H9 (cell line): Measurements from ENCODE around the gene SRCAP. TPM values are rescaled to one million over a fixed set of nuclear protein-coding genes. Genes with fewer than 3 reads are reported as not detected.

Experiments used
- DNase-seq: peaks from one replicate; pipeline ENCODE4 v3.0.0-alpha.2; 2017
- H2AFZ ChIP-seq: one replicate; pipeline ENCODE4 v1.6.1; 2013; ENCODE audit warnings: mild to moderate bottlenecking, low read length, control low read depth, moderate library complexity
- H2AK5ac ChIP-seq: 2 replicates; pipeline ENCODE4 v1.6.1; 2013; ENCODE audit warnings: low read length, control low read depth, mixed read lengths; ENCODE audit not compliant: insufficient read length
- H2BK120ac ChIP-seq: one replicate; pipeline ENCODE4 v1.6.1; 2013; ENCODE audit warnings: low read depth, mild to moderate bottlenecking, low read length, control low read depth, inconsistent platforms; ENCODE audit not compliant: poor library complexity, severe bottlenecking
- H2BK12ac ChIP-seq: 2 replicates; pipeline ENCODE4 v1.6.1; 2013; ENCODE audit warnings: low read length, control low read depth, mixed read lengths, low read depth; ENCODE audit not compliant: insufficient read length
- H2BK15ac ChIP-seq: 2 replicates; pipeline ENCODE4 v1.6.1; 2013; ENCODE audit warnings: low read depth, low read length, control low read depth
- H2BK20ac ChIP-seq: one replicate; pipeline ENCODE4 v1.6.1; 2013; ENCODE audit warnings: low read depth, mild to moderate bottlenecking, low read length, control low read depth, inconsistent platforms; ENCODE audit not compliant: poor library complexity, severe bottlenecking
- H2BK5ac ChIP-seq: 2 replicates; pipeline ENCODE4 v1.6.1; 2013; ENCODE audit warnings: low read length, control low read depth, mixed read lengths; ENCODE audit not compliant: insufficient read length
- H3K14ac ChIP-seq: 2 replicates; pipeline ENCODE4 v1.6.1; 2013; ENCODE audit warnings: low read length, control low read depth; ENCODE audit not compliant: insufficient read depth
- H3K18ac ChIP-seq: 2 replicates; pipeline ENCODE4 v1.6.1; 2013; ENCODE audit warnings: low read depth, mild to moderate bottlenecking, mixed read lengths, low read length, control low read depth; ENCODE audit not compliant: insufficient read length
- H3K23ac ChIP-seq: 2 replicates; pipeline ENCODE4 v1.6.1; 2013; ENCODE audit warnings: low read length, control low read depth, mixed read lengths, low read depth; ENCODE audit not compliant: insufficient read length
- H3K23me2 ChIP-seq: 2 replicates; pipeline ENCODE4 v1.6.1; 2013; ENCODE audit warnings: low read depth, mild to moderate bottlenecking, mixed read lengths, low read length, control low read depth; ENCODE audit not compliant: insufficient read length, poor library complexity, severe bottlenecking
- H3K27ac ChIP-seq: 2 replicates; pipeline ENCODE4 v1.5.1; 2013; ENCODE audit warnings: low read length, control low read depth, mixed read lengths, low read depth; ENCODE audit not compliant: insufficient read length
- H3K27me3 ChIP-seq: 2 replicates; pipeline ENCODE4 v1.6.1; 2013; ENCODE audit warnings: low read length, control low read depth, inconsistent platforms; ENCODE audit not compliant: insufficient read depth
- H3K4ac ChIP-seq: 2 replicates; pipeline ENCODE4 v1.6.1; 2013; ENCODE audit warnings: low read depth, mild to moderate bottlenecking, control low read depth, inconsistent platforms, low read length, moderate library complexity
- H3K4me1 ChIP-seq: 2 replicates; pipeline ENCODE4 v1.6.1; 2013; ENCODE audit warnings: low read length, control low read depth, inconsistent platforms; ENCODE audit not compliant: insufficient read depth
- H3K4me2 ChIP-seq: 2 replicates; pipeline ENCODE4 v1.6.1; 2013; ENCODE audit warnings: low read length, control low read depth, mixed read lengths; ENCODE audit not compliant: insufficient read length, insufficient read depth
- H3K56ac ChIP-seq: 2 replicates; pipeline ENCODE4 v1.6.1; 2013; ENCODE audit warnings: low read depth, mild to moderate bottlenecking, mixed read lengths, low read length, control low read depth; ENCODE audit not compliant: insufficient read length
- H3K79me1 ChIP-seq: 2 replicates; pipeline ENCODE4 v1.6.1; 2013; ENCODE audit warnings: low read depth, mild to moderate bottlenecking, moderate library complexity, low read length, control low read depth, inconsistent platforms; ENCODE audit not compliant: insufficient read depth, poor library complexity, severe bottlenecking
- H3K79me2 ChIP-seq: 2 replicates; pipeline ENCODE4 v1.6.1; 2013; ENCODE audit warnings: low read length, control low read depth, inconsistent platforms; ENCODE audit not compliant: insufficient read depth
- H3K9ac ChIP-seq: 2 replicates; pipeline ENCODE4 v1.6.1; 2013; ENCODE audit warnings: low read length, control low read depth, mixed read lengths; ENCODE audit not compliant: insufficient read length; ENCODE audit errors: extremely low read depth
- H3K9me3 ChIP-seq: one replicate; pipeline ENCODE4 v1.6.1; 2013; ENCODE audit warnings: low read depth, low read length, inconsistent platforms; ENCODE audit not compliant: control insufficient read depth
- H3T11ph ChIP-seq: one replicate; pipeline ENCODE4 v1.6.1; 2013; ENCODE audit warnings: mild to moderate bottlenecking, low read length, control low read depth, inconsistent platforms
- H4K20me1 ChIP-seq: one replicate; pipeline ENCODE4 v1.6.1; 2013; ENCODE audit not compliant: control insufficient read depth, insufficient read length, insufficient read depth
- H4K5ac ChIP-seq: 2 replicates; pipeline ENCODE4 v1.6.1; 2013; ENCODE audit warnings: low read depth, mild to moderate bottlenecking, mixed read lengths, low read length, control low read depth; ENCODE audit not compliant: insufficient read length
- H4K8ac ChIP-seq: replicated peaks from 2 replicates; pipeline ENCODE4 v1.6.1; 2013; ENCODE audit warnings: low read length, control low read depth, mixed read lengths, low read depth; ENCODE audit not compliant: insufficient read length
- H4K91ac ChIP-seq: 2 replicates; pipeline ENCODE4 v1.6.1; 2013; ENCODE audit warnings: low read depth, mild to moderate bottlenecking, moderate library complexity, mixed read lengths, low read length, control low read depth; ENCODE audit not compliant: insufficient read length
- H3K27ac Mint-ChIP-seq, 3 experiments: 2 replicates in 2 of 3; 3 replicates in 1 of 3; pipeline ENCODE4 v1.8.0; 2020 to 2021; ENCODE audit warnings: mixed read lengths in 3 of 3, mild to moderate bottlenecking in 1 of 3, moderate library complexity in 1 of 3
- H3K27me3 Mint-ChIP-seq: 2 replicates; pipeline ENCODE4 v1.8.0; 2021; ENCODE audit warnings: low read depth, mild to moderate bottlenecking, moderate library complexity, mixed read lengths
- H3K36me3 Mint-ChIP-seq, 3 experiments: 2 replicates in 2 of 3; 3 replicates in 1 of 3; pipeline ENCODE4 v1.8.0; 2020 to 2021; ENCODE audit warnings: low read depth in 3 of 3, mixed read lengths in 3 of 3; ENCODE audit not compliant: insufficient read depth in 1 of 3
- H3K4me1 Mint-ChIP-seq, 2 experiments: 2 replicates each; pipeline ENCODE4 v1.8.0; 2020; ENCODE audit warnings: mixed read lengths in 2 of 2
- H3K4me3 Mint-ChIP-seq, 2 experiments: 2 replicates in 1 of 2; 3 replicates in 1 of 2; pipeline ENCODE4 v1.8.0; 2020 to 2021; ENCODE audit warnings: mild to moderate bottlenecking in 2 of 2, mixed read lengths in 2 of 2, moderate library complexity in 1 of 2
- H3K9me3 Mint-ChIP-seq, 2 experiments: 2 replicates in 1 of 2; 3 replicates in 1 of 2; pipeline ENCODE4 v1.8.0; 2020; ENCODE audit warnings: mild to moderate bottlenecking in 2 of 2, mixed read lengths in 2 of 2, moderate library complexity in 1 of 2
- WGBS: extraction: QIAGEN DNeasy Blood & Tissue Kit; methylation state at CpG from one replicate; pipeline ENCODE4 v1.1.7; 2013; ENCODE audit warnings: missing lambda C conversion rate, low lambda C conversion rate, mixed read lengths; ENCODE audit not compliant: insufficient read length; ENCODE audit errors: extremely low coverage; 5-methylcytosine and 5-hydroxymethylcytosine counted together
- total RNA-seq: library from RNA; stranded (reverse); gene quantifications from 2 replicates; pipeline ENCODE4 v1.2.1, GENCODE V29; 2021
- TF ChIP-seq, protein P1 (sequence below): fragments of 200-600 bp; sonication (generic); conservative IDR thresholded peaks from 3 replicates; pipeline ENCODE4 v1.8.0; 2021; ENCODE audit warnings: antibody characterized with exemption, mild to moderate bottlenecking

Gene SRCAP
- total RNA-seq, 1 experiment from 2014 or later = 63.1 TPM

DNA sequence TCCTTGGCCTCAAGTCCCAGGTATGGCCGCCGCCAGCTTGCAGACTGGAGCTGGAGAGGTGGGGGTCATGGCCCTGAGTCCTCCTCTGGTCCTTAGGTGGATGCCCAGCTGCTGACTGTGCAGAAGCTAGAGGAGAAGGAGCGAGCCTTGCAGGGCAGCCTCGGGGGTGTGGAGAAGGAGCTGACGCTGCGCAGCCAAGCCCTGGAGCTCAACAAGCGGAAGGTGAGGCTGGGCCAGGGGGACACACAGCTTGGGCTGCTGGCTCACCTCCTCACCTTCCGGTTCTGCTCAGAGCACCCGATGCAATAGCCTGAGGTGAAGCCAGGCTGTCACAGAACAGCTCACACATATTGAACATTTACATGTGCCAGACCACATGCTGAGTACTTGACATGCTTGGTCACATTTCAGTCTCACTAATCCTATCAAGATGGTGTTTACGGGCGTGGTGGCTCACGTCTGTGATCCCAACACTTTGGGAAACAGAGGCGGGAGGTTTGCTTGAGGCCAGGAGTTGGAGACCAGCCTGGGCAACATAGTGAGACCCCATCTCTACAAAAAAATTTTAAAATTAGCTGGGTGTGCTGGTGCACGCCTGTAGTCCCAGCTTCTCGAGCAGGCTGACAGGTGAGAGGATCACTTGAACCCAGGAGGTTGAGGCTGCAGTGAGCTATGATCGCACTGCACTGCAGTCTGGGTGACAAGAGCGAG lies 70.6 kb downstream of the SRCAP start:
- Histone ChIP-seq H2AFZ (no peak overlapping the region), H2BK120ac (no peak overlapping the region), H4K91ac (no peak overlapping the region), H4K5ac (no peak overlapping the region), H2BK12ac (no peak overlapping the region), H3K4me1 (no peaks in the 10 kb centered on the region), H2BK5ac (no peak overlapping the region), H2BK15ac (no peak overlapping the region), H3K9me3 (no peaks in the 10 kb centered on the region), H2BK20ac (no peak overlapping the region), H3K18ac (no peak overlapping the region), H4K8ac (no peak overlapping the region), H3K27ac (no peak overlapping the region), H3K9ac (no peak overlapping the region), H4K20me1 (no peaks in the 10 kb centered on the region), H3K79me1 (no peaks in the 10 kb centered on the region), H3K23ac (no peak overlapping the region), H3K4me2 (no peak overlapping the region), H3K27me3 (no peaks in the 10 kb centered on the region), H3T11ph (no peak overlapping the region), H3K56ac (no peak overlapping the region), H2AK5ac (no peak overlapping the region), H3K23me2 (no peaks in the 10 kb centered on the region), H3K79me2 (no peaks in the 10 kb centered on the region), H3K14ac (no peak overlapping the region), H3K4ac (no peak overlapping the region)
- H3K27me3 Mint-ChIP-seq = no peaks in the 10 kb centered on the region
- H3K36me3 Mint-ChIP-seq = peaks cover 59 to 99% (median 87%) of the 10 kb centered on the region in 3 experiments
- TF ChIP-seq, protein P1, sequence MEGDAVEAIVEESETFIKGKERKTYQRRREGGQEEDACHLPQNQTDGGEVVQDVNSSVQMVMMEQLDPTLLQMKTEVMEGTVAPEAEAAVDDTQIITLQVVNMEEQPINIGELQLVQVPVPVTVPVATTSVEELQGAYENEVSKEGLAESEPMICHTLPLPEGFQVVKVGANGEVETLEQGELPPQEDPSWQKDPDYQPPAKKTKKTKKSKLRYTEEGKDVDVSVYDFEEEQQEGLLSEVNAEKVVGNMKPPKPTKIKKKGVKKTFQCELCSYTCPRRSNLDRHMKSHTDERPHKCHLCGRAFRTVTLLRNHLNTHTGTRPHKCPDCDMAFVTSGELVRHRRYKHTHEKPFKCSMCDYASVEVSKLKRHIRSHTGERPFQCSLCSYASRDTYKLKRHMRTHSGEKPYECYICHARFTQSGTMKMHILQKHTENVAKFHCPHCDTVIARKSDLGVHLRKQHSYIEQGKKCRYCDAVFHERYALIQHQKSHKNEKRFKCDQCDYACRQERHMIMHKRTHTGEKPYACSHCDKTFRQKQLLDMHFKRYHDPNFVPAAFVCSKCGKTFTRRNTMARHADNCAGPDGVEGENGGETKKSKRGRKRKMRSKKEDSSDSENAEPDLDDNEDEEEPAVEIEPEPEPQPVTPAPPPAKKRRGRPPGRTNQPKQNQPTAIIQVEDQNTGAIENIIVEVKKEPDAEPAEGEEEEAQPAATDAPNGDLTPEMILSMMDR = no peak
- H3K27ac Mint-ChIP-seq = no peak overlapping the region
- no peaks in the 10 kb centered on the region; a peak in 1 of 4 replicates for H3K4me1 Mint-ChIP-seq
- no peaks in the 10 kb centered on the region for H3K9me3 Mint-ChIP-seq
- no peak for DNase-seq
- no peak overlapping the region for H3K4me3 Mint-ChIP-seq
- no CpG with 5 or more reads among the region's 17 CpGs for WGBS
